SK-N-SH (cell line): Measurements from ENCODE around the gene CLMN. TPM values are rescaled to one million over a fixed set of nuclear protein-coding genes. Genes with fewer than 3 reads are reported as not detected.

ENCODE experiments used
- CTCF ChIA-PET: fragments of 300-600, 350-600 bp; formaldehyde crosslinking; extraction: SDS; loops from one replicate; lab custom pipeline; 2021; lab: Yijun Ruan, JAX
- POLR2A ChIA-PET: fragments of 350-600 bp; sonication (Branson Sonifier 250); formaldehyde crosslinking; extraction: SDS; loops from one replicate; lab custom pipeline; 2020; ENCODE audit warnings: antibody characterized with exemption, inconsistent platforms; lab: Yijun Ruan, JAX
- DNase-seq: peaks from one replicate; pipeline ENCODE4 v3.0.0; 2012
- H2AFZ ChIP-seq: fragments of 200-600 bp; sonication (generic); 2 replicates; pipeline ENCODE4 v1.8.1; 2016; ENCODE audit warnings: antibody characterized with exemption, mild to moderate bottlenecking, low read depth
- H3F3A ChIP-seq: fragments of 200-600 bp; sonication (generic); replicated peaks from 2 replicates; pipeline ENCODE3; 2016; ENCODE audit warnings: antibody characterized with exemption, mild to moderate bottlenecking; ENCODE audit not compliant: insufficient read depth
- H3K27ac ChIP-seq, 2 experiments: fragments of 200-500 bp in 1 of 2; fragments of 200-600 bp in 1 of 2; sonication (Bioruptor generic) in 1 of 2; sonication (generic), shearing (Covaris generic) in 1 of 2; 2 replicates each; pipeline versions ENCODE4 v1.5.1 to v1.6.1; 2014 to 2016; ENCODE audit warnings: low read depth in 2 of 2, inconsistent platforms in 1 of 2, low read length in 1 of 2, mild to moderate bottlenecking in 1 of 2, mixed read lengths in 1 of 2
- H3K27me3 ChIP-seq: fragments of 200-600 bp; sonication (generic), shearing (Covaris generic); 2 replicates; pipeline ENCODE4 v1.6.1; 2016; ENCODE audit warnings: mixed run types; ENCODE audit not compliant: insufficient read depth
- H3K36me3 ChIP-seq, 2 experiments: fragments of 200-500 bp in 1 of 2; fragments of 200-600 bp in 1 of 2; sonication (Bioruptor generic) in 1 of 2; sonication (generic) in 1 of 2; replicated peaks in 1 of 2; 2 replicates each; pipeline versions ENCODE3 to v1.5.1; 2014 to 2016; ENCODE audit warnings: low read length in 1 of 2, mild to moderate bottlenecking in 1 of 2; ENCODE audit not compliant: insufficient read depth in 2 of 2, control insufficient read depth in 1 of 2
- H3K4me1 ChIP-seq, 2 experiments: fragments of 200-500 bp in 1 of 2; fragments of 200-600 bp in 1 of 2; sonication (Bioruptor generic) in 1 of 2; sonication (generic), shearing (Covaris generic) in 1 of 2; 2 replicates each; pipeline versions ENCODE4 v1.5.1 to v1.6.1; 2014 to 2016; ENCODE audit warnings: low read depth in 1 of 2, low read length in 1 of 2, mixed run types in 1 of 2; ENCODE audit not compliant: insufficient read depth in 2 of 2, control insufficient read depth in 1 of 2
- H3K4me2 ChIP-seq: fragments of 200-600 bp; sonication (generic), shearing (Covaris generic); 2 replicates; pipeline ENCODE4 v1.6.1; 2017; ENCODE audit warnings: mixed run types
- H3K4me3 ChIP-seq, 2 experiments: fragments of 200-500 bp in 1 of 2; fragments of 200-600 bp in 1 of 2; sonication (Bioruptor generic) in 1 of 2; sonication (generic), shearing (Covaris generic) in 1 of 2; 2 replicates each; pipeline versions ENCODE4 v1.5.1 to v1.8.1; 2014 to 2016; ENCODE audit warnings: low read depth in 2 of 2, inconsistent platforms in 1 of 2, low read length in 1 of 2, mild to moderate bottlenecking in 1 of 2, mixed read lengths in 1 of 2, moderate library complexity in 1 of 2
- H3K79me2 ChIP-seq: fragments of 200-600 bp; sonication (generic); 2 replicates; pipeline ENCODE4 v1.8.1; 2017; ENCODE audit warnings: mild to moderate bottlenecking; ENCODE audit not compliant: insufficient read depth
- H3K9ac ChIP-seq: fragments of 200-600 bp; sonication (generic); 2 replicates; pipeline ENCODE4 v1.6.1; 2017; ENCODE audit warnings: mixed run types
- H3K9me2 ChIP-seq: fragments of 200-600 bp; sonication (generic); 2 replicates; pipeline ENCODE4 v1.6.1; 2017; ENCODE audit warnings: mixed run types
- H3K9me3 ChIP-seq: fragments of 200-600 bp; sonication (generic); 2 replicates; pipeline ENCODE4 v1.6.1; 2017; ENCODE audit warnings: mixed run types, mild to moderate bottlenecking, moderate library complexity
- H4K20me1 ChIP-seq: fragments of 200-600 bp; sonication (generic); 2 replicates; pipeline ENCODE4 v1.6.1; 2017; ENCODE audit warnings: mild to moderate bottlenecking, mixed run types; ENCODE audit not compliant: insufficient read depth
- CHD2 ChIP-seq: fragments of 150-350 bp; IDR thresholded peaks from 2 replicates; pipeline ENCODE4 v1.6.1; 2018; ENCODE audit warnings: low read length; ENCODE audit not compliant: partially characterized antibody
- ELF1 ChIP-seq: IDR thresholded peaks from 2 replicates; pipeline ENCODE4 v1.4.0; 2012
- EZH2phosphoT487 ChIP-seq: fragments of 200-600 bp; sonication (generic); IDR thresholded peaks from 2 replicates; pipeline ENCODE4 v1.6.1; 2017; ENCODE audit warnings: low read depth, mixed run types, mild to moderate bottlenecking, antibody characterized with exemption, moderate library complexity, borderline replicate concordance
- FOSL2 ChIP-seq: IDR thresholded peaks from 2 replicates; pipeline ENCODE4 v1.4.0; 2012; ENCODE audit warnings: low read depth, mild to moderate bottlenecking, moderate library complexity, borderline replicate concordance
- FOXM1 ChIP-seq: IDR thresholded peaks from 2 replicates; pipeline ENCODE4 v1.4.0; 2012; ENCODE audit warnings: low read depth, mild to moderate bottlenecking
- GABPA ChIP-seq: IDR thresholded peaks from 2 replicates; pipeline ENCODE4 v1.4.0; 2012; ENCODE audit warnings: low read depth, mild to moderate bottlenecking
- JUND ChIP-seq: IDR thresholded peaks from 2 replicates; pipeline ENCODE4 v1.4.0; 2012
- MEF2A ChIP-seq: IDR thresholded peaks from 2 replicates; pipeline ENCODE4 v1.4.0; 2012; ENCODE audit warnings: low read depth, borderline replicate concordance
- MXI1 ChIP-seq: IDR thresholded peaks from 2 replicates; pipeline ENCODE4 v1.6.1; 2012; ENCODE audit warnings: mild to moderate bottlenecking, low read depth, low read length, improper control_type of control experiment
- NFIC ChIP-seq: IDR thresholded peaks from 2 replicates; pipeline ENCODE4 v1.4.0; 2012; ENCODE audit warnings: borderline replicate concordance
- POLR2AphosphoS5 ChIP-seq: IDR thresholded peaks from 2 replicates; pipeline ENCODE4 v1.6.1; 2012; ENCODE audit warnings: low read depth, low read length
- RFX5 ChIP-seq: IDR thresholded peaks from 2 replicates; pipeline ENCODE4 v1.6.1; 2012; ENCODE audit warnings: mild to moderate bottlenecking, improper control_type of control experiment, low read length
- TAF1 ChIP-seq: IDR thresholded peaks from 2 replicates; pipeline ENCODE4 v1.6.1; 2012; ENCODE audit warnings: low read depth, mild to moderate bottlenecking, low read length, moderate library complexity, borderline replicate concordance
- WGBS: methylation state at CpG from one replicate; pipeline ENCODE4 v1.1.6; 2017; ENCODE audit warnings: low lambda C conversion rate; 5-methylcytosine and 5-hydroxymethylcytosine counted together
- polyA plus RNA-seq, 3 experiments: library from polyadenylated mRNA; depleted of rRNA; stranded (reverse); fragments of >200 nt; gene quantifications; 2 replicates each; pipeline ENCODE4 v1.2.3, GENCODE V29; 2012
- TF ChIP-seq, protein P1 (sequence below): fragments of 150-350 bp; IDR thresholded peaks from 2 replicates; pipeline ENCODE4 v1.6.1; 2017; ENCODE audit warnings: antibody characterized with exemption, low read length, low read depth, borderline replicate concordance
- TF ChIP-seq, protein P2 (sequence below): IDR thresholded peaks from 2 replicates; pipeline ENCODE4; 2012
- TF ChIP-seq, protein P3 (sequence below): fragments of 150-350 bp; IDR thresholded peaks from 2 replicates; pipeline ENCODE4 v1.6.1; 2016; ENCODE audit warnings: mild to moderate bottlenecking, low read depth, low read length
- TF ChIP-seq, protein P4 (sequence below): IDR thresholded peaks from 2 replicates; pipeline ENCODE4 v1.4.0; 2012; ENCODE audit warnings: low read depth, borderline replicate concordance
- TF ChIP-seq, protein P5 (sequence below): IDR thresholded peaks from 2 replicates; pipeline ENCODE4 v1.6.1; 2012; ENCODE audit warnings: mild to moderate bottlenecking, low read depth, low read length, moderate library complexity

The CLMN gene
- polyA plus RNA-seq, 1 of the 3 experiments (the other 2 are of a cell fraction): 1.4 TPM

DNA sequence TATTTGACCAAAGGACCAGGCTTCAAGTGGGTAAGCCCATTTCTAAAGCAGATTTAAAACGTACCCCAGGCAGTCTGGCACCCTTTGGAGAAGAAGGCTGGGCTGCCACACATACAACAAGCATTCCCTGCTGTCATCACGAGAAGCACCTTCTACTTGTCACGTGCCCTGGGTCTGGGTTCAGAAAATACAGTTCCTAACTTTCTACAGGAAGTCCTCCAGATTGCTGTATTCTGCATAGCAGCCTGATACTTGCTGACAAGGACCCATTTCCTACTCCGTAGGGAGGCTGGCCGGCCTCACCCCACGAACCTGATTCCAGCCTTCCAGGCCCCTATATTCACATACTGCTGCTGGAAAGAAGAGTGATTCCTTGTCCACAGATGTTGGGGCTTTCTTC is 7.4 kb downstream of the CLMN start:
- H3K4me1 ChIP-seq: peaks cover 17 to 28% of the 10 kb centered on the region in 2 experiments; a peak in 2 of 4 replicates
- H3K27ac ChIP-seq: no peak overlapping the region
- CTCF ChIA-PET: no interaction called here
- H3F3A ChIP-seq: peaks cover 1% of the 10 kb centered on the region
- TF ChIP-seq TAF1 (no peak), POLR2AphosphoS5 (no peak), JUND (no peak), MEF2A (no peak), RFX5 (no peak), EZH2phosphoT487 (no peak), MXI1 (no peak), NFIC (no peak), CHD2 (no peak), FOXM1 (no peak), FOSL2 (no peak), ELF1 (no peak), GABPA (no peak)
- TF ChIP-seq, protein P1, sequence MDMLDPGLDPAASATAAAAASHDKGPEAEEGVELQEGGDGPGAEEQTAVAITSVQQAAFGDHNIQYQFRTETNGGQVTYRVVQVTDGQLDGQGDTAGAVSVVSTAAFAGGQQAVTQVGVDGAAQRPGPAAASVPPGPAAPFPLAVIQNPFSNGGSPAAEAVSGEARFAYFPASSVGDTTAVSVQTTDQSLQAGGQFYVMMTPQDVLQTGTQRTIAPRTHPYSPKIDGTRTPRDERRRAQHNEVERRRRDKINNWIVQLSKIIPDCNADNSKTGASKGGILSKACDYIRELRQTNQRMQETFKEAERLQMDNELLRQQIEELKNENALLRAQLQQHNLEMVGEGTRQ: no peak
- TF ChIP-seq, protein P2, sequence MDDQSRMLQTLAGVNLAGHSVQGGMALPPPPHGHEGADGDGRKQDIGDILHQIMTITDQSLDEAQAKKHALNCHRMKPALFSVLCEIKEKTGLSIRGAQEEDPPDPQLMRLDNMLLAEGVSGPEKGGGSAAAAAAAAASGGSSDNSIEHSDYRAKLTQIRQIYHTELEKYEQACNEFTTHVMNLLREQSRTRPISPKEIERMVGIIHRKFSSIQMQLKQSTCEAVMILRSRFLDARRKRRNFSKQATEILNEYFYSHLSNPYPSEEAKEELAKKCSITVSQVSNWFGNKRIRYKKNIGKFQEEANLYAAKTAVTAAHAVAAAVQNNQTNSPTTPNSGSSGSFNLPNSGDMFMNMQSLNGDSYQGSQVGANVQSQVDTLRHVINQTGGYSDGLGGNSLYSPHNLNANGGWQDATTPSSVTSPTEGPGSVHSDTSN: no peak
- TF ChIP-seq, protein P3, sequence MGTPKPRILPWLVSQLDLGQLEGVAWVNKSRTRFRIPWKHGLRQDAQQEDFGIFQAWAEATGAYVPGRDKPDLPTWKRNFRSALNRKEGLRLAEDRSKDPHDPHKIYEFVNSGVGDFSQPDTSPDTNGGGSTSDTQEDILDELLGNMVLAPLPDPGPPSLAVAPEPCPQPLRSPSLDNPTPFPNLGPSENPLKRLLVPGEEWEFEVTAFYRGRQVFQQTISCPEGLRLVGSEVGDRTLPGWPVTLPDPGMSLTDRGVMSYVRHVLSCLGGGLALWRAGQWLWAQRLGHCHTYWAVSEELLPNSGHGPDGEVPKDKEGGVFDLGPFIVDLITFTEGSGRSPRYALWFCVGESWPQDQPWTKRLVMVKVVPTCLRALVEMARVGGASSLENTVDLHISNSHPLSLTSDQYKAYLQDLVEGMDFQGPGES: no peak
- TF ChIP-seq, protein P4, sequence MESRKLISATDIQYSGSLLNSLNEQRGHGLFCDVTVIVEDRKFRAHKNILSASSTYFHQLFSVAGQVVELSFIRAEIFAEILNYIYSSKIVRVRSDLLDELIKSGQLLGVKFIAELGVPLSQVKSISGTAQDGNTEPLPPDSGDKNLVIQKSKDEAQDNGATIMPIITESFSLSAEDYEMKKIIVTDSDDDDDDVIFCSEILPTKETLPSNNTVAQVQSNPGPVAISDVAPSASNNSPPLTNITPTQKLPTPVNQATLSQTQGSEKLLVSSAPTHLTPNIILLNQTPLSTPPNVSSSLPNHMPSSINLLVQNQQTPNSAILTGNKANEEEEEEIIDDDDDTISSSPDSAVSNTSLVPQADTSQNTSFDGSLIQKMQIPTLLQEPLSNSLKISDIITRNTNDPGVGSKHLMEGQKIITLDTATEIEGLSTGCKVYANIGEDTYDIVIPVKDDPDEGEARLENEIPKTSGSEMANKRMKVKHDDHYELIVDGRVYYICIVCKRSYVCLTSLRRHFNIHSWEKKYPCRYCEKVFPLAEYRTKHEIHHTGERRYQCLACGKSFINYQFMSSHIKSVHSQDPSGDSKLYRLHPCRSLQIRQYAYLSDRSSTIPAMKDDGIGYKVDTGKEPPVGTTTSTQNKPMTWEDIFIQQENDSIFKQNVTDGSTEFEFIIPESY: no peak
- TF ChIP-seq, protein P5, sequence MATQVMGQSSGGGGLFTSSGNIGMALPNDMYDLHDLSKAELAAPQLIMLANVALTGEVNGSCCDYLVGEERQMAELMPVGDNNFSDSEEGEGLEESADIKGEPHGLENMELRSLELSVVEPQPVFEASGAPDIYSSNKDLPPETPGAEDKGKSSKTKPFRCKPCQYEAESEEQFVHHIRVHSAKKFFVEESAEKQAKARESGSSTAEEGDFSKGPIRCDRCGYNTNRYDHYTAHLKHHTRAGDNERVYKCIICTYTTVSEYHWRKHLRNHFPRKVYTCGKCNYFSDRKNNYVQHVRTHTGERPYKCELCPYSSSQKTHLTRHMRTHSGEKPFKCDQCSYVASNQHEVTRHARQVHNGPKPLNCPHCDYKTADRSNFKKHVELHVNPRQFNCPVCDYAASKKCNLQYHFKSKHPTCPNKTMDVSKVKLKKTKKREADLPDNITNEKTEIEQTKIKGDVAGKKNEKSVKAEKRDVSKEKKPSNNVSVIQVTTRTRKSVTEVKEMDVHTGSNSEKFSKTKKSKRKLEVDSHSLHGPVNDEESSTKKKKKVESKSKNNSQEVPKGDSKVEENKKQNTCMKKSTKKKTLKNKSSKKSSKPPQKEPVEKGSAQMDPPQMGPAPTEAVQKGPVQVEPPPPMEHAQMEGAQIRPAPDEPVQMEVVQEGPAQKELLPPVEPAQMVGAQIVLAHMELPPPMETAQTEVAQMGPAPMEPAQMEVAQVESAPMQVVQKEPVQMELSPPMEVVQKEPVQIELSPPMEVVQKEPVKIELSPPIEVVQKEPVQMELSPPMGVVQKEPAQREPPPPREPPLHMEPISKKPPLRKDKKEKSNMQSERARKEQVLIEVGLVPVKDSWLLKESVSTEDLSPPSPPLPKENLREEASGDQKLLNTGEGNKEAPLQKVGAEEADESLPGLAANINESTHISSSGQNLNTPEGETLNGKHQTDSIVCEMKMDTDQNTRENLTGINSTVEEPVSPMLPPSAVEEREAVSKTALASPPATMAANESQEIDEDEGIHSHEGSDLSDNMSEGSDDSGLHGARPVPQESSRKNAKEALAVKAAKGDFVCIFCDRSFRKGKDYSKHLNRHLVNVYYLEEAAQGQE: no peak
- TF ChIP-seq, all 33 proteins: peak for 0
- Histone ChIP-seq H3K36me3 (no peaks in the 10 kb centered on the region), H3K4me2 (no peak overlapping the region), H3K9me3 (no peaks in the 10 kb centered on the region), H3K4me3 (no peak overlapping the region), H4K20me1 (no peaks in the 10 kb centered on the region), H2AFZ (no peak overlapping the region), H3K9me2 (no peaks in the 10 kb centered on the region), H3K79me2 (no peaks in the 10 kb centered on the region), H3K27me3 (no peaks in the 10 kb centered on the region), H3K9ac (no peak overlapping the region)
- POLR2A ChIA-PET: no interaction called here
- WGBS: 90% methylated on average over 2 of the region's 6 CpGs
- no peak for DNase-seq
